Mucosa of gallbladder (tissue), 1 donor: Measurements from ENCODE around the gene CCDC138. TPM values are rescaled to one million over a fixed set of nuclear protein-coding genes. Genes with fewer than 3 reads are reported as not detected.

Experiments
- DNase-seq: peaks from one replicate; pipeline ENCODE4 v3.0.0-alpha.2; 2020; ENCODE audit warnings: low spot score
- total RNA-seq: library from RNA; stranded (reverse); gene quantifications from one replicate; pipeline ENCODE4 v1.2.1, GENCODE V29; 2021
- donor health status: DM: no; HTN: no; CAD: no.

The CCDC138 gene
- total RNA-seq, 1 donor from 2014 or later = 4.9 TPM

DNA sequence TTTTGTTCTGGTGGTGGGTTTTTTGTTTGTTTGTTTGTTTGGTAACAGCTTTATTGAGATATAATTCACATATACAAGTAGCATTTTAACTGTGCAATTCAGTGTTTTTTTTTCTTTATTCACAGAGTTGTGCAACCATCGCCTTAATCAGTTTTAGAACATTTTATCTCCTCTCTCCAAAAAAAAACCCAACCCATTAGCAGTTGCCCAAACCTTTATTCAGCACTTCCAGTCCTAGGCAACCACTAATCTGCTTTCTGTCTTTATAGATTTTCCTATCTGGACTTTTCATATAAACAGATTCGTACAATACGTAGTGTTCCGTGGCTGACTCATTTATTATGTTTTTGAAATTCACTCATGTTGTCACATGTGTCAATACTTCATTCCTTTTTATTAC is 38.7 kb downstream of the CCDC138 start:
- DNase-seq = no peak

DNA sequence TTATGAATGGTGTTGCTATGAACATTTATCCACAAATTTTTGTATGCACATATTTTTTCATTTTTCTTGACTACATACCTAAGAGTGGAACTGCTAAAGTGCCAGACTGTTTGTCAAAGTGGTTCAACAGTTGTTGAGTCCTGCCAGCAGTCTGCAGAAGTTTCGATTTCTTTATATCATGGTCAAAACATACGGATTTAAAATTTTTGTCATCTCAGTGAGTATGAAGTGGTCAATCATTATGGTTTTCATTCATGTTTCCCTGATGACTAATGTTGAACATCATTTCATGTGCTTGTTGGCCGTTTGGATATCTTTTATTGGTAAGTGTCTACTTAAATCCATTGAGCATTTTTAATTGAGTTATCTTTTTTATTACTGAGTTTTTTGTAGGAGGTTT is 39.2 kb downstream of the CCDC138 start:
- no peak for DNase-seq

- DNase-seq = no peak
These were observed 43.2 kb downstream of the CCDC138 start for GRCh38 chr2:108829578-108830310.

GRCh38 chr2:108833219-108833618 is 46.6 kb downstream of the CCDC138 start:
- no peak for DNase-seq

- no peak for DNase-seq
These were observed 48.0 kb downstream of the CCDC138 start for GRCh38 chr2:108834620-108835019.

- no peak for DNase-seq
These were observed 48.5 kb downstream of the CCDC138 start for GRCh38 chr2:108835040-108835439.

- no peak for DNase-seq
These were observed 50.6 kb downstream of the CCDC138 start for GRCh38 chr2:108837198-108837597.

- DNase-seq = no peak
These were observed 54.9 kb downstream of the CCDC138 start for GRCh38 chr2:108841506-108841905.

DNA sequence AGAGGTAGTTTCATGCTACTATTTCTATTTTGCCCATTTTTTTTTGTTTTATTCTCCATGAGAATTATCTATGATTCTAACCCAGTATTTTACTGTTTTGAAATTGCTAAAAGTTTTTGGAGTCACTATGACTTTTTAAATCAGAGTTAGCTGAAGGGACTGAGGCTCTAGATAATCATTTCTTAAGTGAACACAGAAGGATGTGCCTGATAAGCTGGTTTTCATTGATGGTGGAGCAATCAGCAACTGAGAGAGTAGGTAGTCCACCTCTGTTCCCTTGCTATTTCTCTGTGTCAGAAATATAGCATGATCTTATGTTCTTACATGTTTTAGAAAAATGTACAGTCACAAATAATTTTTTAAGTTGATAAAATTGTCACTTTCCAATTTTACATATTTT is 59.4 kb downstream of the CCDC138 start:
- DNase-seq = no peak

DNA sequence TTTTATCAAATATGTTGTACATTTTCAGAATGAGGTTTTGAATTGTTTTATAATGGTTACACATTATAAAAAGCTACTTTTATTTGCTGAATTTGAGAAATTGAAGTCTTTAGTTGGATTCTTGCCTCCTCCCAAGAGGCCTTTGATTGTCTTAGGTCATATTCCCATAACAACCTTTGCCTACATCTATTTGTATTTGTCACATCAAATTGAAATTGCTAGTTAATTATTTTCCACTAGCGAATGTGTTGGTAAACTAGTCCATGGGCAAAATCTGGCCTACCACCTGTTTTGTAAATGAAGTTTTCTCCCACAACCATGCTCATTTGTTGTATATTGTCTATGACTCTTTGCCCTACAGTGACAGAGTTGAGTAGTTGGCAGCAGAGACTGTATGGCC is 60.4 kb downstream of the CCDC138 start:
- no peak for DNase-seq

- DNase-seq = no peak
These were observed 65.8 kb downstream of the CCDC138 start for GRCh38 chr2:108852375-108852774.

GRCh38 chr2:108853421-108853820 is 66.8 kb downstream of the CCDC138 start:
- no peak for DNase-seq

DNA sequence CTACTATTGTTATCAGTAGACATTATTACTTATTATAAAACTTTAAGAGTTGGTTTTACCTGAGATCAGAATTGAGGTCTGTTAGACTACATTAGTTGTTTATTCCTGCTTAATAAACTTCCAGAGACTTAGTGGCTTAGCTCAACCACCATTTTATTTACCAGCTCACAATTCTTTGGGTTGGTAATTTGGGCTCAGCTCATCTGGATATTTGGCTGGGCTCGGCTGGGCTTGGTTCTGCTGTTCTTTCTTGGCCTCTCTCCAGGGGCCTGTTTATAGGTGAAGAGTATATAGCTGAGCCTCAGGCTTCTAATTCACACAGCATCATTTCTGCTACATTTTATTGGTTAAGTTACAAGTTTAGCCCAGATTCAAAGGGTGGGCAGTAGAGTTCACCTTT is 67.9 kb downstream of the CCDC138 start:
- DNase-seq = no peak

DNA sequence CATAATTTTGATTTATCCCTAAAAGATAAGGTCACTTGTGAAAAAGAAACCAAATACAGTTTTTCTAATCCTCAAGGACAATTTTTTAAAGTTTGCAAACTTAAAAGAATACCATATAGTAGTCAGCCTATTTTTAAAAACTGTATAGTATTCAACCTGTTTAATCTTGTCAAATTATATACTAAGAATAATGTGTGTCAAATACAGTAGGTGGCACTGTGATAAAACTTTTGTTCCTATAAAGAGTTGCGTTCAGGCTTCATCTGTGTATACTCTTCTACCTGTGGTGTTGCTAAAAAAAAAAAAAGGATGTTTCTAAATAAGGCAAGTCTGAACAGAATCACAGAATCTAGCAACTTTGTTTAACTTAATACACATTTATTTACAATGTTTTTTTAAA is 68.6 kb downstream of the CCDC138 start:
- no peak for DNase-seq

DNA sequence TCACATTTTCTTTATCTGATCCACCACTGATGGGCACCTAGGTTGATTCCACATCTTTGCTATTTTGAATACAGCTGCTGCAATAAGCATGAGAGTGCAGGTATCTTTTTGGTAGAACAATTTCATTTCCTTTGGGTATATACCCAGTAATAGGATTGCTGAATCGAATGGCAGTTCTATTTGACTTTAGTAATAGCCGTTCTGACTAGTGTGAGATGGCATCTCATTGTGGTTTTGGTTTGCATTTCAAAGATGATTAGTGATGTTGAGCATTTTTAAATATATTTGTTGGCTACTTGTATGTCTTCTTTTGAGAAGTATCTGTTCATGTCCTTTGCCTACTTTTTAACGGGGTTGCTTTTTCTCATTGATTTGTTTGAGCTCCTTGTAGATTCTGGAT is 72.3 kb downstream of the CCDC138 start:
- no peak for DNase-seq

DNA sequence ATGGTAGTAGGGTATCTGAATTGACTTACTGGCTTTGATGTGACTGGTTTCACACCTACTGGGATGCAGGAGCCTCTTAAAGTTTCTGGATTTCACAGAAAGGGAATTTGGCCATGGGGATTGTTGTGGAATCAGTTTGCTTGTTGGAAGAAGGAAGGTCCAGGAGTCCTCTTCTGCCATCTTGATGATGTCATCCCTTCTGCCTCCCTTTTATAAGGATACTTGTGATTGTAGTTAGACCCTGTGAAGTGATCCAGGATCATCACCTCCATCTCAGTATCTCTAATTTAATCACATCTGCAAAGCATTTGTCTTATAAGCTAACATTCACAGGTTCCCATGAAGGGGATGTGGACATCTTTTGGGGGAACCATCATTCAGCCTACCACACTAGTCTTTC is 79.5 kb downstream of the CCDC138 start:
- DNase-seq = no peak

- no peak for DNase-seq
These were observed 82.3 kb downstream of the CCDC138 start for GRCh38 chr2:108868911-108869310.

- no peak for DNase-seq
These were observed 83.0 kb downstream of the CCDC138 start for GRCh38 chr2:108869542-108869941.

DNA sequence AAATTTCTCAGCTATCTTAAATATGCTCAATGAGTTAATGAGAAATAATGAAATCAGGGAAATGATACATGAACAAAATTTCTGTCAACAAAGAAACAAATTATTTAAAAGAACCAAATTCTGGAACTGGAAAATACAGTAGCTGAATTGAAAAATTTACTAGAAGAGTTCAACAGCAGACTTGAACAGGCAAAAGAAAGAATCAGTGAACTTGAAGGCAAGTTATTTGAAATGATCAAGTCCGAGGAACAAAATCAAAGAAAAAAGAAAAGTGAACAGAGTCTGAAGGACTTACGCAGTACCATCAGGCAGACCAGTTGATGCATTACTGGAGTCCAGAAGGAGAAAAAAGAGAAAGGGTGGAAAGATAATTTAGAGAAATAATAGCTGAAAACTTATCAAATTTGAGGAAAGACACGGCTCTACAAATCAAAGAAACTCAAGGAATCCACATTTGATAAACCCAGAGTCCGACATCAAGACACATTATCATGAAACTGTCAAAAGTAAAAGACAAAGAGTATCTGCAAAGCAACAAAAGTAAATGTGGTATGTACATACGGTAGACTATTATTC is 83.6 kb downstream of the CCDC138 start:
- no peak for DNase-seq

DNA sequence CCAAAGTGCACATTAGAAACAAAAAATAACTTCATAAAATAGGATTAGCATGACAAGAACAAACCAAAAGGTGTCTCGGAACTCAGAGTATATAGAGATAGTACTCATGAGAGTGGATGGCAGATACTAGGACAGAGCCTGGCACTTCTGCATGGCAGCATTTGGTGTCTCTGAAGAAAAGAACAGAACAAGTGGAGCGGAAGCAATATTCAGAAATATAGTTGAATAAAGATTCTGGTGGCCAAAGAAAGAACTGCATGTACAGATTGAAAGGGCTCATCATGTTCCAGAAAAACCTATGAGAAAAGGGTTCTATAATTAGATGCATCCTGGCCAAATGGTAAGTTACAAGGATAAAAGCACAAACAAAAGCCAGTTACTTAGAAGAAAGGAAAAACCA is 90.9 kb downstream of the CCDC138 start:
- no peak for DNase-seq

GRCh38 chr2:108878276-108878675 is 91.7 kb downstream of the CCDC138 start:
- no peak for DNase-seq

DNA sequence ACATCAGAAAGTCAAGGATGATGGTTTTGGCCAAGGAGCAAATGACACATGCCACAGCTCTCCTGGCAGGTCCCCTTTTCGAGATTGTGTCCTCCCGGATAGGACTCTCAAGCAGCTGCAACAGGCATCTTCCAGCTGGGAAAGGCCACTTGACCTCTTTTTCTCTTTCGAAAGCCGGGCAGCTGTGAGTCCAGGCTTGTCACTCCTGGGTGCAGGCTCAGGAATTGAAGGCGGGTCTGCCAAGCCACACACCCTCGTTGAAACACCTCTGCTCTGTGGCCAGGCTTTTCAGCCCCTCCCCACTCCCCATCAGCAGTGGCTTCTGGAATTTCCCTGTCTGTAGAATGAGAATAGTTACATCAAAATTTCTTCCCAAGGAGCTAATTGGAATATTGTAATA is 98.0 kb downstream of the CCDC138 start:
- DNase-seq = no peak

DNA sequence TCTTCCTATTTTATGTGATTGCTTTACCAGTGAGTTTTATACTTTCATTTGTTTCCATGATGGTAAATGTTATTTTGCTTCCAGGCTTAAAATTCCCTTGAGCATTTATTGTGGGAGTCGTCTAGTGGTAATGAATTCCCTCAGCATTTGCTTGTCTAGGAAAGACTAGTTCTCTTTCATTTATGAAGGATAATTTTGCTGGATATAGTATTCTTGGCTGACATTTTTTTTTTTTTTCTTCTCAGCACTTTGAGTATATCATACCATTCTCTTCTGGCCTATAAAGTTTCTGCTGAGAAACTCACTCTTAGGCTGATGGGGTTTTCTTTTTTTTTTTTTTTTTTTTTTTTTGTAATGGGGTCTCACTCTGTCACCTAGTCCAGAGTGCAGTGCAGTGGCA is 103.3 kb downstream of the CCDC138 start:
- no peak for DNase-seq

- no peak for DNase-seq
These were observed 106.7 kb downstream of the CCDC138 start for GRCh38 chr2:108893277-108893676.
